HepG2 (cell line): ENCODE results near the gene UNKL. TPM values are rescaled to one million over a fixed set of nuclear protein-coding genes. Genes with fewer than 3 reads are reported as not detected.

Experiments
- ATAC-seq: fragments of 200-7000 bp; cut with Tn5 transposase; 3 replicates; pipeline ENCODE4 v1.9.1; 2020; ENCODE audit warnings: mild to moderate bottlenecking, moderate library complexity
- BruUV-seq: library from RNA; stranded (reverse); fragments of 400-500 nt; replicated peaks from 2 replicates; lab custom pipeline; 2021; lab: Mats Ljungman, UMichigan
- CTCF ChIA-PET: fragments of 300-600 bp; formaldehyde crosslinking; extraction: SDS; loops from one replicate; lab custom pipeline; 2021; ENCODE audit warnings: low total read pairs, inconsistent platforms, low intra/inter-chr PET ratio; lab: Yijun Ruan, JAX
- POLR2A ChIA-PET: fragments of 350-600 bp; sonication (Branson Sonifier 250); formaldehyde crosslinking; loops from one replicate; lab custom pipeline; 2020; ENCODE audit warnings: antibody characterized with exemption, inconsistent platforms; lab: Yijun Ruan, JAX
- DNase-seq: peaks from one replicate; pipeline ENCODE4 v3.0.0-alpha.2; 2015; ENCODE audit warnings: low spot score
- FAIRE-seq: peaks from 3 replicates; lab custom pipeline; 2011; peaks lifted over from hg19 to GRCh38; lab: Jason Lieb, UNC
- H2AFZ ChIP-seq: one replicate; pipeline ENCODE4 v1.6.1; 2011; ENCODE audit warnings: low read length, inconsistent platforms
- H3K27ac ChIP-seq: fragments of 300-600 bp; 3 replicates; pipeline ENCODE4 v1.8.0; 2011; ENCODE audit warnings: mixed run types, mild to moderate bottlenecking, mixed read lengths, low read length, inconsistent platforms; ENCODE audit not compliant: insufficient read depth; ENCODE audit errors: extremely low read length
- H3K27me3 ChIP-seq, 2 experiments: fragments of 200-600 bp in 1 of 2; 2 replicates in 1 of 2; 3 replicates in 1 of 2; pipeline versions ENCODE4 v1.6.0 to v1.8.0; 2011; ENCODE audit warnings: low read length in 2 of 2, mild to moderate bottlenecking in 2 of 2, moderate library complexity in 2 of 2, inconsistent platforms in 1 of 2; ENCODE audit not compliant: insufficient read depth in 2 of 2, control insufficient read depth in 1 of 2
- H3K36me3 ChIP-seq, 2 experiments: fragments of 200-600 bp in 1 of 2; replicated peaks in 1 of 2; 2 replicates in 1 of 2; 3 replicates in 1 of 2; pipeline versions ENCODE4 v1.5.1 to v1.8.0; 2011; ENCODE audit warnings: low read length in 2 of 2, inconsistent platforms in 1 of 2; ENCODE audit not compliant: insufficient read depth in 2 of 2, control insufficient read depth in 1 of 2
- H3K4me1 ChIP-seq: 2 replicates; pipeline ENCODE4 v1.5.1; 2012; ENCODE audit warnings: low read length, inconsistent platforms; ENCODE audit not compliant: insufficient read depth
- H3K4me2 ChIP-seq: 2 replicates; pipeline ENCODE4 v1.6.0; 2011; ENCODE audit warnings: low read depth, low read length, inconsistent platforms
- H3K4me3 ChIP-seq, 3 experiments: fragments of 200-600 bp in 1 of 3; sonication (generic), shearing (Covaris generic) in 1 of 3; replicated peaks in 1 of 3; 2 replicates each; pipeline ENCODE4 v1.5.1; 2011 to 2016; ENCODE audit warnings: low read length in 3 of 3, inconsistent platforms in 2 of 3, low read depth in 2 of 3, mild to moderate bottlenecking in 2 of 3, control low read depth in 1 of 3, mixed read lengths in 1 of 3; ENCODE audit not compliant: insufficient read depth in 1 of 3
- H3K79me2 ChIP-seq: one replicate; pipeline ENCODE4 v1.6.1; 2011; ENCODE audit warnings: low read length, inconsistent platforms; ENCODE audit not compliant: insufficient read depth
- H3K9ac ChIP-seq: 2 replicates; pipeline ENCODE4 v1.6.0; 2011; ENCODE audit warnings: mild to moderate bottlenecking, low read depth, low read length, inconsistent platforms; ENCODE audit not compliant: insufficient read depth
- H3K9me3 ChIP-seq: 2 replicates; pipeline ENCODE4 v1.5.1; 2012; ENCODE audit warnings: mild to moderate bottlenecking, low read length
- H4K20me1 ChIP-seq: 2 replicates; pipeline ENCODE4 v1.6.0; 2011; ENCODE audit warnings: inconsistent platforms, mild to moderate bottlenecking, low read length, moderate library complexity; ENCODE audit not compliant: insufficient read depth
- AGO1 ChIP-seq: fragments of 200-400 bp; formaldehyde crosslinking; IDR thresholded peaks from 2 replicates; pipeline ENCODE4 v1.6.1; 2017; ENCODE audit warnings: mild to moderate bottlenecking, low read depth, low read length, moderate library complexity; ENCODE audit not compliant: poor library complexity, severe bottlenecking
- AGO2 ChIP-seq: fragments of 200-400 bp; formaldehyde crosslinking; optimal IDR thresholded peaks from 2 replicates; pipeline ENCODE3; 2017; ENCODE audit warnings: mild to moderate bottlenecking, low read depth, low read length, moderate library complexity
- BRCA1 ChIP-seq: sonication (generic); formaldehyde crosslinking; IDR thresholded peaks from 2 replicates; pipeline ENCODE4 v1.4.0; 2020; ENCODE audit warnings: missing genetic modification reagents
- WGBS: methylation state at CpG from one replicate; pipeline ENCODE4 v1.1.6; 2017; ENCODE audit warnings: low lambda C conversion rate; 5-methylcytosine and 5-hydroxymethylcytosine counted together
- in situ Hi-C: cut with HindIII; loops from 2 replicates; pipeline ENCODE4 v1.10.0; 2017; ENCODE audit warnings: low pct_unique_long_range_greater_than_20kb; ENCODE audit not compliant: extremely low pct_ligation_motif_present
- intact Hi-C: fragments of 100-400 bp; cut with micrococcal nuclease; formaldehyde crosslinking; loops from one replicate; pipeline ENCODE4 v1.10.0; 2022; ENCODE audit not compliant: unreplicated experiment
- polyA plus RNA-seq, 8 experiments: library from polyadenylated mRNA; depleted of rRNA in 3 of 8; stranded (reverse) in 7 of 8; unstranded in 1 of 8; fragments of >200 nt; fragmentation: Illumina TruSeq in 4 of 8; extraction: Trizol in 4 of 8; gene quantifications; 2 replicates each; pipeline versions ENCODE4 v1.2.1 to v1.2.3, GENCODE V29; 2011 to 2016; ENCODE audit warnings: low read depth in 4 of 8, missing spikeins in 1 of 8, mixed read lengths in 1 of 8; ENCODE audit not compliant: insufficient read depth in 1 of 8
- total RNA-seq, 5 experiments: library from RNA; depleted of rRNA; stranded (reverse); fragments of >200 nt; fragmentation: Illumina TruSeq; extraction: Trizol; gene quantifications; 2 replicates each; pipeline ENCODE4 v1.2.3, GENCODE V29; 2016; ENCODE audit warnings: low read depth in 1 of 5
- TF ChIP-seq, protein P1 (sequence below): sonication (generic); formaldehyde crosslinking; IDR thresholded peaks from 2 replicates; pipeline ENCODE4 v1.5.1; 2020; ENCODE audit warnings: missing genetic modification reagents, mild to moderate bottlenecking, borderline replicate concordance

Gene UNKL
- total and polyA plus RNA-seq, 2 of the 13 experiments (the other 11 are each of a cell fraction or from before 2014, with no cell fraction given) = 10.4 to 17.6 TPM

DNA sequence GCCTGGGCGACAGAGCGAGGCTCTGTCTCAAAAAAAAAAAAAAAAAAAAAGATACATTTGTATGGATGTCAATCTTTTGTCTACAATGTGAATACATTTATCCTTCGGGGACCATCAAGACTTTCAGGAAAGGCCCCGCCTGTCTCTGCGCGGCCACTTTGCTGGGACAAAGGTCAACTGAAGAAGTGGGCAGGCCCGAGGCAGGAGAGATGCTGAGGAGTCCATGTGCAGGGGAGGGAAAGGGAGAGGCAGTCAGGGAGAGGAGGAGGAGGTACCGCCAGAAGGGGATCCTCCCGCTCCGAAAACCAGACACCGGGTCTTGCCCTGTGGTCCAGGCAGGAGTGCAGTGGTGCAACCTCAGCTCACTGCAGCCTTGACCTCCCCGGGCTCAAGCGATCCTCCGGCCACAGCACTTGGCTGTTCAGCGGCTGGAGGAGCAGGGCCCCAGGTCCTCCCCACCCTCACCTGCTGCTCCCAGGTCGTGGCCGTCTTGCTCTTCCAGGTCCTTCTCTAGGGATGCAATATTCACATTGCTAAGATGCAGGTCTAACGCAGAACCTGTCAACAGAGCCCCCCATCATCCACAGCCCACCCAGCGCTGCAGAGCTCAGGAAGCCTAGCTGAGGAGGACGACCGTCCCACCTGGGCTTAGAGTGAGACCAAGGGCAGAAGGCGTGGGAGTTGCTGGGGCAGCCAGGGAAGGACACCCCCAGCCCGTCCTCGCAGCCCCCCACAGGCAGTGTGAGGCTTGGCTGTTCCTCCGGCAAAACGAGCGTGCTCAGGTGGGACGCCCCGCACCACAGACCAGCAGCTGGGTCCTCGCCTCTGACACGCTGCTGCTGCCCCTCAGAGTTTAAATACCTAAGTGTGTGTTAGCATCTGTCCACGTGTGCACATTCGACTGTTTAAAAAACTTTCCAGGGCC is 43.2 kb downstream of the UNKL start:
- Histone ChIP-seq H3K27me3 (no peaks in the 10 kb centered on the region), H3K9ac (no peak overlapping the region), H3K79me2 (peaks cover 2% of the 10 kb centered on the region), H3K4me2 (no peak overlapping the region), H2AFZ (no peak overlapping the region), H3K27ac (no peak overlapping the region), H4K20me1 (0 out of 2 replicates have a peak, but pooled peaks cover 2% of the 10 kb centered on the region), H3K9me3 (no peaks in the 10 kb centered on the region), H3K36me3 (peaks cover 9 to 13% of the 10 kb centered on the region in 2 experiments; a peak in 4 of 5 replicates), H3K4me3 (no peak overlapping the region), H3K4me1 (no peaks in the 10 kb centered on the region)
- DNase-seq (no peak), FAIRE-seq (no peak), ATAC-seq (no peak)
- CTCF ChIA-PET = no interaction called here
- 92% methylated on average over 20 of the region's 33 CpGs for WGBS
- in situ Hi-C loops (no loop called here), intact Hi-C loops (no loop called here)
- TF ChIP-seq, protein P1, sequence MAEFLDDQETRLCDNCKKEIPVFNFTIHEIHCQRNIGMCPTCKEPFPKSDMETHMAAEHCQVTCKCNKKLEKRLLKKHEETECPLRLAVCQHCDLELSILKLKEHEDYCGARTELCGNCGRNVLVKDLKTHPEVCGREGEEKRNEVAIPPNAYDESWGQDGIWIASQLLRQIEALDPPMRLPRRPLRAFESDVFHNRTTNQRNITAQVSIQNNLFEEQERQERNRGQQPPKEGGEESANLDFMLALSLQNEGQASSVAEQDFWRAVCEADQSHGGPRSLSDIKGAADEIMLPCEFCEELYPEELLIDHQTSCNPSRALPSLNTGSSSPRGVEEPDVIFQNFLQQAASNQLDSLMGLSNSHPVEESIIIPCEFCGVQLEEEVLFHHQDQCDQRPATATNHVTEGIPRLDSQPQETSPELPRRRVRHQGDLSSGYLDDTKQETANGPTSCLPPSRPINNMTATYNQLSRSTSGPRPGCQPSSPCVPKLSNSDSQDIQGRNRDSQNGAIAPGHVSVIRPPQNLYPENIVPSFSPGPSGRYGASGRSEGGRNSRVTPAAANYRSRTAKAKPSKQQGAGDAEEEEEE = no peak
- TF ChIP-seq AGO1 (no peak), BRCA1 (CRISPR knock-in tag) (no peak), AGO2 (peak; percentile 38)
- POLR2A ChIA-PET = no interaction called here
- no TSS peak for BruUV-seq
